BJ (cell line): ENCODE data around the gene IGSF10. TPM values are rescaled to one million over a fixed set of nuclear protein-coding genes. Genes with fewer than 3 reads are reported as not detected.
"Not testable (repeated sequence)": the region's sequence is repeated elsewhere in the genome, so short reads cannot be mapped to it uniquely, and the experiment has no call there.

Experiments used
- CTCF ChIA-PET: fragments of 350-600 bp; formaldehyde crosslinking; extraction: SDS; loops from one replicate; lab custom pipeline; 2021; ENCODE audit warnings: antibody characterized with exemption, inconsistent platforms; lab: Yijun Ruan, JAX
- POLR2A ChIA-PET: fragments of 300-600 bp; sonication (Branson Sonifier 250); formaldehyde crosslinking; extraction: SDS; loops from one replicate; lab custom pipeline; 2021; ENCODE audit warnings: antibody characterized with exemption; lab: Charles Lee
- DNase-seq: peaks from one replicate; pipeline ENCODE4 v3.0.0-alpha.2; 2011; ENCODE audit warnings: low read depth
- H3K27me3 ChIP-seq: 2 replicates; pipeline ENCODE4 v1.6.0; 2011; ENCODE audit warnings: low read length; ENCODE audit not compliant: control insufficient read depth, insufficient read depth
- H3K36me3 ChIP-seq: 2 replicates; pipeline ENCODE4 v1.5.1; 2011; ENCODE audit warnings: low read length; ENCODE audit not compliant: control insufficient read depth, insufficient read depth
- H3K4me3 ChIP-seq: 2 replicates; pipeline ENCODE4 v1.5.1; 2011; ENCODE audit warnings: low read depth, mild to moderate bottlenecking, control low read depth, low read length
- CTCF ChIP-seq: IDR thresholded peaks from 2 replicates; pipeline ENCODE4 v1.5.1; 2011; ENCODE audit warnings: low read depth, mild to moderate bottlenecking, control low read depth, inconsistent platforms, low read length, moderate library complexity; ENCODE audit not compliant: insufficient read depth
- polyA minus RNA-seq: library from RNA; depleted of rRNA, polyadenylated mRNA; stranded (reverse); fragments of >200 nt; gene quantifications from 2 replicates; pipeline ENCODE4 v1.2.3, GENCODE V29; 2011; rRNA and poly(A)+ RNA removed
- polyA plus RNA-seq: library from polyadenylated mRNA; depleted of rRNA; stranded (reverse); fragments of >200 nt; gene quantifications from 2 replicates; pipeline ENCODE4 v1.2.3, GENCODE V29; 2011; rRNA removed

IGSF10 gene
- polyA plus RNA-seq = 0.07 and 0.12 TPM in 2 replicates
- 0.09 and 0.10 TPM in 2 replicates for polyA minus RNA-seq

- POLR2A ChIA-PET = interaction anchor here (0.6 to 0.7 kb wide), 2 partner anchors 115 to 487 kb away, joined by 3 read pairs; no protein-coding TSS in a partner anchor
- Histone ChIP-seq H3K36me3 (no peaks in the 10 kb centered on the region), H3K4me3 (peak within 1 kb of the TSS; percentile 40), H3K27me3 (peaks cover 14% of the 10 kb centered on the region)
- no peak for TF ChIP-seq CTCF
- CTCF ChIA-PET = no interaction called here
- DNase-seq = no peak
These were observed at the start of gene IGSF10 for GRCh38 chr3:151460774-151461450. Gene IGSF10, minus strand, starts transcription at chr3:151461061. Its CDS starts 2,352 bp downstream, at chr3:151458709.

- CTCF ChIA-PET, POLR2A ChIA-PET: not testable (repeated sequence)
These were observed 48.7 kb upstream of the IGSF10 start for GRCh38 chr3:151509468-151510135.

GRCh38 chr3:151504606-151505005 is 43.7 kb upstream of the IGSF10 start:
- DNase-seq = no peak
- ChIA-PET POLR2A (no interaction called here), CTCF (no interaction called here)
- no peak for TF ChIP-seq CTCF
- Histone ChIP-seq H3K4me3 (no peak overlapping the region), H3K27me3 (no peaks in the 10 kb centered on the region), H3K36me3 (no peaks in the 10 kb centered on the region)

More at GRCh38 chr3:151509468-151510135, 48.7 kb upstream of the IGSF10 start:
- H3K27me3 ChIP-seq, DNase-seq, H3K36me3 ChIP-seq, H3K4me3 ChIP-seq: not testable (repeated sequence)

GRCh38 chr3:151503074-151503473 is 42.2 kb upstream of the IGSF10 start:
- H3K27me3 ChIP-seq = no peaks in the 10 kb centered on the region
- no peak for TF ChIP-seq CTCF
- no peaks in the 10 kb centered on the region for H3K36me3 ChIP-seq
- ChIA-PET CTCF (no interaction called here), POLR2A (no interaction called here)
- H3K4me3 ChIP-seq = no peak overlapping the region
- DNase-seq = no peak

GRCh38 chr3:151501923-151502632 is 41.2 kb upstream of the IGSF10 start:
- Histone ChIP-seq H3K36me3 (no peaks in the 10 kb centered on the region), H3K4me3 (no peak overlapping the region), H3K27me3 (no peaks in the 10 kb centered on the region)
- TF ChIP-seq CTCF = no peak
- POLR2A ChIA-PET = no interaction called here
- CTCF ChIA-PET = no interaction called here
- no peak for DNase-seq
